GM12873 (cell line): ENCODE measurements around the gene PCDHB14.

ENCODE experiments used
- TF ChIP-seq, protein P1 (sequence below): IDR thresholded peaks from 2 replicates; pipeline ENCODE4 v1.5.1; 2012; ENCODE audit warnings: low read depth, mild to moderate bottlenecking, moderate library complexity, low read length, control low read depth; ENCODE audit not compliant: insufficient read depth; ENCODE audit errors: missing control alignments

Gene PCDHB14

DNA sequence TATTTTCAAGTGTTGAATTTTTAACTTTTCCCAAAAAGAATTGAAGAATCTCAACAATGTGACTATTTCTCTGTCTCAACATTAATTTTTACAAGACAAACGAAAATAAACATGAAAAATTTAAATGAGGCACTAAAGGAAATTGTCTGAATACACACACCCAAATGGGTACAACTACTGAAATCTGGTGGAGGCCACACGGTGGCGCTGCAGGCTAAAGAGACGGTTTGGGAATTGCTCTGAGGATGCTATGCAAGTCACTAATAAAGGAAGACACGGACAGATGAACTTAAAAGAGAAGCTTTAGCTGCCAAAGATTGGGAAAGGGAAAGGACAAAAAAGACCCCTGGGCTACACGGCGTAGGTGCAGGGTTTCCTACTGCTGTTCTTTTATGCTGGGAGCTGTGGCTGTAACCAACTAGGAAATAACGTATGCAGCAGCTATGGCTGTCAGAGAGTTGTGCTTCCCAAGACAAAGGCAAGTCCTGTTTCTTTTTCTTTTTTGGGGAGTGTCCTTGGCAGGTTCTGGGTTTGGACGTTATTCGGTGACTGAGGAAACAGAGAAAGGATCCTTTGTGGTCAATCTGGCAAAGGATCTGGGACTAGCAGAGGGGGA is 30.9 kb upstream of the PCDHB14 start, which contains the start of gene PCDHB10:
Gene PCDHB10 (plus strand): TSS at position 244 of the 616 bp plus-strand sequence. CDS start 200 bp downstream, at position 444.
- TF ChIP-seq, protein P1, sequence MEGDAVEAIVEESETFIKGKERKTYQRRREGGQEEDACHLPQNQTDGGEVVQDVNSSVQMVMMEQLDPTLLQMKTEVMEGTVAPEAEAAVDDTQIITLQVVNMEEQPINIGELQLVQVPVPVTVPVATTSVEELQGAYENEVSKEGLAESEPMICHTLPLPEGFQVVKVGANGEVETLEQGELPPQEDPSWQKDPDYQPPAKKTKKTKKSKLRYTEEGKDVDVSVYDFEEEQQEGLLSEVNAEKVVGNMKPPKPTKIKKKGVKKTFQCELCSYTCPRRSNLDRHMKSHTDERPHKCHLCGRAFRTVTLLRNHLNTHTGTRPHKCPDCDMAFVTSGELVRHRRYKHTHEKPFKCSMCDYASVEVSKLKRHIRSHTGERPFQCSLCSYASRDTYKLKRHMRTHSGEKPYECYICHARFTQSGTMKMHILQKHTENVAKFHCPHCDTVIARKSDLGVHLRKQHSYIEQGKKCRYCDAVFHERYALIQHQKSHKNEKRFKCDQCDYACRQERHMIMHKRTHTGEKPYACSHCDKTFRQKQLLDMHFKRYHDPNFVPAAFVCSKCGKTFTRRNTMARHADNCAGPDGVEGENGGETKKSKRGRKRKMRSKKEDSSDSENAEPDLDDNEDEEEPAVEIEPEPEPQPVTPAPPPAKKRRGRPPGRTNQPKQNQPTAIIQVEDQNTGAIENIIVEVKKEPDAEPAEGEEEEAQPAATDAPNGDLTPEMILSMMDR: peak; percentile 49

GRCh38 chr5:141196363-141196762 is 26.8 kb upstream of the PCDHB14 start:
- TF ChIP-seq, protein P1: no peak

- TF ChIP-seq, protein P1: no peak
Measured at GRCh38 chr5:141199359-141200235, 23.5 kb upstream of the PCDHB14 start, which contains the start of gene PCDHB11. Gene PCDHB11, plus strand, starts transcription at chr5:141199627. Its CDS starts 148 bp downstream, at chr5:141199775.

DNA sequence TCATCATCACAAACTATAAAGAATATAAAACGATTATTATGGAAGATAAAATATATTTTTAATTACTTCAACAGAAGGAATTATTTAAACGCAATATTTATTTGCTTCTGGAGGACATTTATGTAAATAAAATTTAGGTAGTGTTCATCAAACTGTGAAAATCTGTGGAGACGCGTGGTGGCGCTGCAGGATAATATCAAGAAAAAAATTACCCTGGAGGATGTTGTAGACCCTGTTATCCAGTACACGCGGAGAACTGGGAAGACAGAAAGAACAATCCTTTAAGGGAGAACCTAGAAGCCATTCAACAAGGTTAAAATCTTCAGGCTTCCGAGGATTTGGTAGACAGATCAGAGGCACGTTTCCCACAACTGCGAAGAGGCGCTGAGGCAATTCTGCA is 14.7 kb upstream of the PCDHB14 start, which contains the start of gene PCDHB12:
Gene PCDHB12 (plus strand): TSS at position 242 of the 400 bp plus-strand sequence. CDS start 189 bp downstream, outside the sequence.
- TF ChIP-seq, protein P1: no peak

DNA sequence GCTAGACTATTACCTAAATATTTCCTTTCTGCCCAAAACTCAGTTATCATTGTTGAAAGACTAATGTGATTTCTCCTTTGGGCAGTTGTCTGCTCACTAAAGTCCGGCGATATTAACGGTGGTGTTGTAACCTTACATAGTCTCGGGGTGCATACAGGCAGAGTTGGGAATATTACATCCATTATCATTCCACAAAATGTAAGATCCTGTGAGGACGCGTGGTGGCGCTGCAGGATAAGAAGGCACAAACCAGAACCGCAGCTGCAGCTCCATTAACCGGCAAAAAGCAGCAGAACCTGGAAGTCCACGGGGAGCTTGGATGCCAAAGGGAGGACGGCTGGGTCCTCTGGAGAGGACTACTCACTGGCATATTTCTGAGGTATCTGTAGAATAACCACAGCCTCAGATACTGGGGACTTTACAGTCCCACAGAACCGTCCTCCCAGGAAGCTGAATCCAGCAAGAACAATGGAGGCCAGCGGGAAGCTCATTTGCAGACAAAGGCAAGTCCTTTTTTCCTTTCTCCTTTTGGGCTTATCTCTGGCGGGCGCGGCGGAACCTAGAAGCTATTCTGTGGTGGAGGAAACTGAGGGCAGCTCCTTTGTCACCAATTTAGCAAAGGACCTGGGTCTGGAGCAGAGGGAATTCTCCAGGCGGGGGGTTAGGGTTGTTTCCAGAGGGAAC is 9.3 kb upstream of the PCDHB14 start, which contains the start of gene PCDHB13:
Gene PCDHB13 (plus strand): TSS at position 264 of the 684 bp plus-strand sequence. CDS start 205 bp downstream, at position 469.
- TF ChIP-seq, protein P1: peak; percentile 22

- TF ChIP-seq, protein P1: peak; percentile 7
Measured at GRCh38 chr5:141234109-141234667, 11.0 kb downstream of the PCDHB14 start.
